Osteoblast (primary cell): ENCODE results near the gene PHF2. TPM values are rescaled to one million over a fixed set of nuclear protein-coding genes. Genes with fewer than 3 reads are reported as not detected.
A peak's percentile ranks its signal among the peaks of the same experiment; 100 is the strongest.

Experiments
- DNase-seq: peaks from one replicate; pipeline ENCODE4 v3.0.0; 2011; ENCODE audit warnings: low spot score, mixed read lengths; ENCODE audit not compliant: insufficient read length; ENCODE audit errors: missing footprints
- H2AFZ ChIP-seq: 2 replicates; pipeline ENCODE4 v1.6.0; 2011; ENCODE audit warnings: mild to moderate bottlenecking, low read length
- H3K27ac ChIP-seq: 2 replicates; pipeline ENCODE4 v1.5.1; 2011; ENCODE audit warnings: mild to moderate bottlenecking, low read depth, low read length, moderate library complexity
- H3K27me3 ChIP-seq: 2 replicates; pipeline ENCODE4 v1.6.0; 2012; ENCODE audit warnings: mild to moderate bottlenecking, control low read depth, inconsistent platforms, low read length, moderate library complexity; ENCODE audit not compliant: insufficient read depth
- H3K36me3 ChIP-seq: 2 replicates; pipeline ENCODE4 v1.5.1; 2011; ENCODE audit warnings: mild to moderate bottlenecking, low read length, control low read depth, moderate library complexity; ENCODE audit not compliant: insufficient read depth
- H3K4me1 ChIP-seq: 2 replicates; pipeline ENCODE4 v1.5.1; 2011; ENCODE audit warnings: mild to moderate bottlenecking, low read length, control low read depth, moderate library complexity; ENCODE audit not compliant: insufficient read depth
- H3K4me2 ChIP-seq: 2 replicates; pipeline ENCODE4 v1.6.0; 2011; ENCODE audit warnings: mild to moderate bottlenecking, low read length; ENCODE audit not compliant: insufficient read depth
- H3K4me3 ChIP-seq: fragments of 200-600 bp; sonication (generic); 3 replicates; pipeline ENCODE4 v1.5.1; 2012; ENCODE audit warnings: mild to moderate bottlenecking, low read length, inconsistent platforms; ENCODE audit not compliant: insufficient read depth
- H3K79me2 ChIP-seq: 2 replicates; pipeline ENCODE4 v1.6.0; 2012; ENCODE audit warnings: mild to moderate bottlenecking, low read length, control low read depth, inconsistent platforms; ENCODE audit not compliant: insufficient read depth
- H3K9me3 ChIP-seq: 2 replicates; pipeline ENCODE4 v1.5.1; 2011; ENCODE audit warnings: low read depth, low read length, control low read depth
- H4K20me1 ChIP-seq: 2 replicates; pipeline ENCODE4 v1.6.0; 2012; ENCODE audit warnings: mild to moderate bottlenecking, low read length, control low read depth; ENCODE audit not compliant: insufficient read depth
- CTCF ChIP-seq: IDR thresholded peaks from 2 replicates; pipeline ENCODE4 v1.5.1; 2011; ENCODE audit warnings: mild to moderate bottlenecking, low read depth, low read length, moderate library complexity; ENCODE audit errors: extremely low read depth
- total RNA-seq: library from RNA; depleted of rRNA; stranded (reverse); fragments of >200 nt; gene quantifications from 2 replicates; pipeline ENCODE4 v1.2.3, GENCODE V29; 2012

The PHF2 gene
- total RNA-seq, 1 donor: 14.8 TPM

GRCh38 chr9:93567271-93567959 is 9.0 kb upstream of the PHF2 start:
- H3K27ac ChIP-seq: peak overlapping the region; percentile 90
- H3K27me3 ChIP-seq: no peaks in the 10 kb centered on the region
- peaks cover 20% of the 10 kb centered on the region for H3K36me3 ChIP-seq
- H3K4me1 ChIP-seq: peaks cover 8% of the 10 kb centered on the region
- H2AFZ ChIP-seq: peak overlapping the region; percentile 79
- no peaks in the 10 kb centered on the region for H4K20me1 ChIP-seq
- peak overlapping the region; percentile 82 for H3K4me3 ChIP-seq
- peaks cover 6% of the 10 kb centered on the region for H3K79me2 ChIP-seq
- peak overlapping the region; percentile 93 for H3K4me2 ChIP-seq
- no peak for TF ChIP-seq CTCF
- DNase-seq: peak; percentile 72
- H3K9me3 ChIP-seq: no peaks in the 10 kb centered on the region

DNA sequence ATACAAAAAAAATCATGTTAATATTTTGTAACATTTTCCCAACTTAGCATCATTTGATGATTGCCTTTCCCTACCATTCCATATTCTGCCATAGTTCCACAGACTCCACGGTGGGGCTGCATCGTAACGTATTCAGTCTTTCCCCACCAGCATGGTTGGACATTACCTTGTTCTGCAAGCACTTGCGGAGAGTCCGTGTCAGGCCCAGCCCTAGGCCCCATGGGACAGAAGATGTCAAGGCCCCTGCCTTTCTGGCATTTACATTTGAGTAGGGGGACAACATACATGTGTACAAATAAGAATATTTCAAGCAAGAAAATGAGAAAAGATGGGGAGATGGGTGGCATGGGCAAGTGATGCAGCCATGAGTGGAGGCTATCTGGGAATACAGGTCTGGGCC is 8.2 kb upstream of the PHF2 start:
- Histone ChIP-seq H3K4me2 (no peak overlapping the region), H3K4me3 (no peak overlapping the region), H4K20me1 (no peaks in the 10 kb centered on the region), H3K4me1 (peaks cover 8% of the 10 kb centered on the region), H3K27me3 (no peaks in the 10 kb centered on the region), H3K36me3 (peaks cover 13% of the 10 kb centered on the region), H3K9me3 (no peaks in the 10 kb centered on the region), H3K27ac (no peak overlapping the region), H3K79me2 (peaks cover 6% of the 10 kb centered on the region), H2AFZ (no peak overlapping the region)
- peak; percentile 42 for DNase-seq
- TF ChIP-seq CTCF: no peak

GRCh38 chr9:93569621-93570174 is 6.7 kb upstream of the PHF2 start:
- Histone ChIP-seq H3K27ac (no peak overlapping the region), H2AFZ (no peak overlapping the region), H3K4me1 (peaks cover 10% of the 10 kb centered on the region), H3K36me3 (no peaks in the 10 kb centered on the region), H3K79me2 (peaks cover 9% of the 10 kb centered on the region), H3K9me3 (no peaks in the 10 kb centered on the region), H3K4me2 (no peak overlapping the region), H4K20me1 (no peaks in the 10 kb centered on the region), H3K4me3 (no peak overlapping the region), H3K27me3 (no peaks in the 10 kb centered on the region)
- peak; percentile 38 for DNase-seq
- no peak for TF ChIP-seq CTCF

DNA sequence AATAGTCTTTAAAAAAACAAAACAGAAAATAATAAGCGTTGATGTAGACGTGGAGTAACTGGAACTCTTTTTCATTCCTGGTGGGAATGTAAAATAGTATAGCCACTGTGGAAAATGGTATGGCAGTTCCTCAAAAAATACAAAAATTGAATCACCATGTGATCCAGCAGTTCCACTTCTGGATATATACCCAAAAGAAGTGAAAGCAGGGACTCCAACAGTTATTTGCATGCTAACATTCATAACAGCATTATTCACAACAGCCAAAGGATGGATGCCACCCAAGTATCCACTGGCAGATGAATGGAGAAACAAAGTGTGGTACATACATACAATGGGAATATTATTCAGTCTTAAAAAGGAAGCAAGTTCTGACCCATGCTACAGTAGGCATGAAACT is 4.2 kb upstream of the PHF2 start:
- Histone ChIP-seq H4K20me1 (no peaks in the 10 kb centered on the region), H3K79me2 (peaks cover 17% of the 10 kb centered on the region), H3K27me3 (no peaks in the 10 kb centered on the region), H2AFZ (no peak overlapping the region), H3K36me3 (no peaks in the 10 kb centered on the region), H3K4me2 (no peak overlapping the region), H3K27ac (no peak overlapping the region), H3K9me3 (no peaks in the 10 kb centered on the region), H3K4me3 (no peak overlapping the region), H3K4me1 (peaks cover 12% of the 10 kb centered on the region)
- no peak for DNase-seq
- TF ChIP-seq CTCF: no peak
